ENCODE measurements around the gene COL25A1.
"Not testable (repeated sequence)": the region's sequence is repeated elsewhere in the genome, so short reads cannot be mapped to it uniquely, and the experiment has no call there.

The COL25A1 gene

DNA sequence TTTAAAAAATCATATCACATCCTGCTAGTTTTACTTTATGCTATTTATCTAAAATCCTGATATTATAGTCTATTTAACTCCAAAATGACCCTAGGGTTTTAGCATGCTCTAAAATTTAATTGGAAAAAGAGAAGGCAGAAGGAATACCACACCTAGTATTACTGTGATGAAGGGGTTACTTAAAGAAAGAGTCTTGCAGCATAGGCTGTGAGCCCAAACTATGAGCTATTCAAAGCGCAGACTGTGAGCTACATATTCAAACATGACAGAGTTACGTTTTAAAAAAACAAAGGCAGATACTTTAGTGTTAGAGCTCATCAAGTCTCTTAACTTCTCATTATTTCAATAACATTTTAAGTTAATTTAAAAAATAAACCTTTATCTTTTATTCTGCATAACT lies 291.9 kb downstream of the COL25A1 start:
- DNase-seq (ENCODE audit: low spot score), result no peak

DNA sequence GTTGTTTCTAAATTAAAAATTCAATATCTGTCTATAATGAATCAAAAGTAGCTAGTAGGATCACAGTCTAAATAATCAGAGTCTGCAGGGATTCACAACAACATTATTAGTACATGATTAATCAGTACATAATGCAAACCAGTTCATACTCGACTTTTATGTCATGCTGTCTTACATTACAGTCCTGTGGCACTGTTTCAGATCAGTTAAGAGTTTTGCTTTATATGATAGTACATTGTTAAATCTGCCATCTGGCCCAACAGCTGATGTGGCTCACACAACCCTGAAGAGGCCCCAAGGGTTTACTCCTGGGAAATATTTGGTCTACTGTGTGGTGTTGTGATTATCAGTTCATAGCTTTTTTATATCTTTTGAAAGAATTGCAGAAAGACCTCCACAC lies 292.5 kb downstream of the COL25A1 start:
- no peak for DNase-seq (ENCODE audit: low spot score)

DNA sequence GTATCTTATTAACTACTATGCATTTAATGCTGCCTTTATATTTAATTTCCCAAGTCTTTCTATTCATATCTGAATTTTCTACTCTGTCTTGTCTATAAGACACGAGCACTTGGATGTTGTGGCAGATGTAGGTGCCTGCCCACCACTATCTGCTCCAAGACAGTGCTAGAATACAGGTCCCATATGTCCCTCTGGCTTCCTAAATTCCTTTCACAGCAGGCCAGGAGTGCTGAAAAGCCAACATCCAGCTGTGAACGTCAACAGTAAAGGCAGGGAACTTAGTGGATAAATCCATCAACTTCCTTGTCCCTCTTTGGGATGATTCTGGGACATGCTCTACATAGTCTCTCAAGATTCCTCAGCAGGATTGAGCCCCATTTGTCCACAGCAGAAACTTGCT lies 294.5 kb downstream of the COL25A1 start:
- no peak for DNase-seq (ENCODE audit: low spot score)

DNA sequence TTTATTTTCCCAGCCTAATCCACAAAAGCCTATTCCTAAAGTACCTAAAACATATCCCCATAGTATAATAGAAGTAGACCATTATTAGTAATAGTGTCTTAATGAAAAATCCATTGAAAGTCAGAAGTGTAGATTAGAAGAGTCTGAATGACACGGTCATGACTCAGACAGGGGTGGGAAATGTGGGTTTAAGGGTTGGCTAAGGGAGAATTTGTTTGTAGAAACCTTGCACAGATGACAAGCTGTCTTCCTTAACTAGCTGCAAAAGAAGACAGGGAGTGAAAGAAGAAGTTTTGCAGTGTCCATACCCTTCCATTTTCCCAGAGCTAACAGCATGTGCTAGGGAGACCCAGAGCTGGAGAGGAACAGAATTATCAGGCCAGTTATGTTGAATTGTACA lies 296.9 kb downstream of the COL25A1 start:
- DNase-seq (ENCODE audit: low spot score), result no peak

DNA sequence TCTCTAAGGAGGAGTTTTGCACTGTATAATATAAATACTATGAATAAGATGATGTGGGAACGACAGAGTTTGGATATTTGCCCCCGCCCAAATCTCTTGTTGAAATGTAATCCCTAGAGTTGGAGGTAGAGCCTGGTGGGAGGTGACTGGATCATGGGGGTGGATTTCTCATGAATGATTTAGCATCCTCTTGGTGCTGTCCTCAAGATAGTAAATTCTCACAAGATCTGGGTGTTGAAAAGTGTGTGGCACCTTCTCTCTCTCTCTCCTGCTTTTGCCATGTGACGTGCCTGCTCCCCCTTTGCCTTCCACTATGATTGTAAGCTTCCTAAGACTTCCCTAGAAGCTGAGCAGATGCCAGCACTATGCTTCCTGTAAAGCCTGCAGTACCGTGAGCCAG lies 298.0 kb downstream of the COL25A1 start:
- DNase-seq (ENCODE audit: low spot score), result no peak

DNA sequence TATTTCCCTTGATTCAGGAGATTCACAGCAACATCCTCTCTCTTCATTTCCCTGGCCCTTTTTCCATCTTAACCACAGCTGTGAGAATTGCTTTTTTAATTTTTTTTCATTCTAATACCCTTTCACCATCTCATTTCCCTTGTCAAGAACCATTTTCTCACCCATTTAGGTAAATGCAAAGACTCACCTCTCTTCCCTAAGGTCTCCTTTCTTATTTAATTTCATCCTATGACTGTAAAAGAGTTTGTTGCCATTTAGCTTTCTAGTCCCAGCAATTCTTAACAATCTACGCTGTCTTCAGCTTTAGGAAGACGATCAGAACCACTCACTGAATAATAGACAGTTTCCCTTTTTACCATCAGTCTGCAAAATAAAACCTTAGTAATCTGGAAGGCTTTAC lies 298.5 kb downstream of the COL25A1 start:
- no peak for DNase-seq (ENCODE audit: low spot score)

DNA sequence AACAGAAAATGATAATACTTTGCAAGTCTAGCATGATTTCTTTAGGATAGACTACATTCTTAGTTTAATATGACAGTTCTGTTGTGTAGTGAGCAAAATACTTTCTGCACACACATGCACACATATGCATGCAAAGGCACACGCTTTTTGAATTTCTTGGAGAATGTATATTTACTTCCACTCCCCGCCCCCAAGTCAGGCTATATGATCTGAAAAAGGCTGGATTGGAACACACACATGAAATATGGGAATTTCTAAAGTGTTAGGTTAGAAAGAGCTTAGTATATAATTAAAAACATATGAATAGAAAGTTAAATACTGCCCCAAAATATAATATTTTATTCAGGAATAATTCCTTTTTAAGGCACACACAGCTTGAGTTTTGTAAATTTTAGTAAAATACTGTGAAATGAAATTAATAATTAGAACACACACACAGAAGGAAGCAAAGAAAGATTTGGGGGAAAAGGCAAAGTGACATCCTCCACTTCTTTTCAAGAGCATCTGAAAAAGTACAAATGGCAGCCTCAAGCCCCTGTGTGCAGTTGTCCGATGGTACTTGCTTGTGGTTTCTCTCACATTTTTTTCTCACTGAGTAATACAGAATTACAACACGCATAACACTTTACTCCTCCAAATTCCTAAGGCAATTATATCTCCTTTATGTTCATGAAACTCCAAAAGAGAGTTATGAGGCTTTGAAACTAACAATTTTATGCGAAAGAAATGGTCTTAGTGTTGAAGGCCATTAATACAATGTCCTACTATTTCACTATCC lies 310.7 kb downstream of the COL25A1 start:
- no peak for DNase-seq (ENCODE audit: low spot score)

DNA sequence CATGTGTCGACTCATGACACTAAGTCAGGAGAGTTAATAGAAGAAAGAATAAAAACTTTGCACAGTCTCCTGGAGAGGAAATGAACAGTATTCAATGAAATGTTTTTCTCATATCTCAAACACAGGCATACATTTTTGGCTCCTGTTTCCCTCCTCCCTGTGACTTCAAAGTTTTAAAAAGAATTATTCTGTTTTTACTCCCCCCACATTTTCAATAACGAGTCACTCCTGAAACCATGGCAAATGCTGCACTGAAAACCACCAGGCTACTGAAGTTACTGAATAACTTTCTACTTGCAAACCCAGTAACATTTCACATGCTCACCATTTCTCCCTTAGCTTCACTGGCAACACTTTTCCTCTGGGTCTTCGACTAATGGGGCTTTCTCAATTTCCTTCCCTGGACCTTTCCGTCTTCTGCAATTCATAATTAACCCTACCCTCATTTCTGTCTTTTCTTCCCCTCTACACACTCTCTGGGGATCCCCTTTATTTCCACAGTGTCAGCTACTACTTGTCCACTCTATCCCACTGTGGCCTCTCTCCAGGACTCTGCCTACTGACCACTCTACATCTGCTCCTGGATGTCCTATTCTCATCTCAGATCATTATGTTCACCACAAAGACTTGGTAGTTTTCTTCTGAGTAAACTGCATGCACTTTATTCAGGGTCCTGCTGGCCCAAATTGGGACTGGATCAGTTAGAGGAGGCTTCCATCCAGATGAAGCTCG lies 313.8 kb downstream of the COL25A1 start:
- DNase-seq (ENCODE audit: low spot score), result no peak

DNA sequence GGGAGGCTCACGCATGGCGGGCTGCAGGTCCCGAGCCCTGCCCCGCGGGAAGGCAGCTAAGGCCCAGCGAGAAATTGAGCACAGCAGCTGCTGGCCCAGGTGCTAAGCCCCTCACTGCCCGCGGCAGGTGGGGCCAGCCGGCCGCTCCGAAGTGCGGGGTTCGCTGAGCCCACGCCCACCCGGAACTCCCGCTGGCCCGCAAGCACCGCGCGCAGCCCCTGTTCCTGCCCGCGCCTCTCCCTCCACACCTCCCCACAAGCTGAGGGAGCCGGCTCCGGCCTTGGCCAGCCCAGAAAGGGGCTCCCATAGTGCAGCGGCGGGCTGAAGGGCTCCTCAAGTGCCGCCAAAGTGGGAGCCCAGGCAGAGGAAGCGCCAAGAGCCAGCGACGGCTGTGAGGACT lies 318.0 kb downstream of the COL25A1 start:
- DNase-seq (ENCODE audit: low spot score), result not testable (repeated sequence)

DNA sequence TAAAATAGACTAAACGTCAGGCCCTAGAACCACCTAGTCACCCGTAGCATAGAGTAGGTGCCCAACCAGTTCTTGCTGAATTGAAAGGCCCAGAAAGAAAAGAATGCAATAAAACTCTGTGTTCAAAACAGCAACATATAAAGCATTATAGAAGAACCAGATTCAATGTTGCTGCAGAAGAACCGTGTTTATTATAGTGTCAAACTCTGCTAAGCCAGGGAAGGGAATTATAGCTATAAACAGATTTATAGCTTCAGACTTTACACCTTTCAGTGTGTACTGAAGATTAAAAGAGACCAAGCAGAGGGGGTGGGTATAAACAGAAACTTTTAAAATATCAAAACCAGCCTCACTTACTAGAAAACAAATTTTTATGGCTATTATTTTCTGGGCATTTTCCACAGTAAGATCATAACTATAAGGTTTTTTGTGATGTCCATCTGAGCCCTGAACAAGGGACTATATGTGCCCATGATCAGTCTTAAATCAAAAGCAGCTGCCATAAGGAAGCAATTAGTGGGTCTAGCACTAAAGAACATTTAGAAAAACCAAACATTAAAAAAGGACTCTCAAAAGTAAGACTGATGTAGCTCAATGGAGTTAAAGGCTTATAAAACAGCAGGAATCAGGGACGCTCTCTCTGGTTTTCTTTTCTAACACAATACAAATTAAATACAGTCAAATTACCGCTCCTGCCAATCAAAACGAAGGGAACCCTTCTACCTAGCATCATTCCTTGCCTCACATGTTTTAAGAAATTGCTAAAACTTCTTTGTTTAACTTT lies 319.9 kb downstream of the COL25A1 start:
- DNase-seq (ENCODE audit: low spot score), result no peak

DNA sequence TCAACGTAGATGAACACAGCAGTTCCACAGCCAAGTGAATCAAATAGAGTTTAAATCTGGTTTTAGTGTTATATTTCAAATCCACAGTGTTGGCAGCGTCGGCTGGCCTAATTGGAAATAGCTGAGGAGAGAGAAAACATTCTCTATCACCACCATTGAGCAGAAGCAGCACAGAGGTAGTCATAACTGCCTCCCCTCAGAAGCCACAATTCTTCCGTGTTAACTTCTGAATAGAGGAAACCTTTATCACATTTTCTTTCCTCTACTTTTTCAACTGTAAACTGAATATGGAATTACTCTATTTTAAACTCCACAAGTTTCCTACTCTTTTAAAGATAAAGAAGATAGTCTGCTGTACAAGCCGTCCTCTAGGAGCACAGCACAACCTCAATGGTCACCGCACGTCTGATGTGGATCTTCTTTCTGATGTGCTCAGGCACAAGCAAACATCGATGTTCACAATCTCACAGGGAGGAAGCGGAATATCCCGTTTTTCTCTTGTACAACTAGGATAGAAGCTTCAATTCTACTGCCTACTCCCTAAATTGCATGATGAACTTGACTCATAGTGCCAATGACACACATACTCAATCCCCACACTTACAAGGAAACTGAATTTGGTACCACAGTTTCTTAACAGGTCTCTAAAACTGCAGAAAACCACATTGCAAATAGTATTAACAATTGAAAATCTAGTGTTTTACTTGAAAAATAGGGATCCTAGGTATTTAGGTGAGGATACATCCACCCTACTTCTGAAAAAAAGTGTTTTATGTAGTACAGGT lies 321.8 kb downstream of the COL25A1 start:
- no peak for DNase-seq (ENCODE audit: low spot score)

DNA sequence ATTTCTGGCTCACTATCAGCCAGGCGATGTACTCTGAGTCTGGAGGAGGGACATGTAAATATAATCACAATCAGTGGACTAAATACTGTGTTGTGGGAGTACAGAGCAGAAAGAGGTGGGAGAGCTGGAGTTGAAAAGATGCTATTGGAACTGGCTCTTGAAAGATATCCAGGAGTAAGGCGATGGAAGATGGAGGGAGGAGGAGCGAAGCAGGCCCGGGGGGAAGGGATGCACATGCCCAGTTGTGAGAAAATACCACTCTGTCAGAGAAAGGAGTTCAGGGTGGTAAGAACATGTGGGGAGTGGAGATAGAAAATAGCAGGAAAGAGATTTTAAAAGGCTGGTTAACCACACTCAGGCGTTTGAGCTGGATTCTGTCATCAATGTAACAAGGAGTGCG lies 322.7 kb downstream of the COL25A1 start:
- DNase-seq (ENCODE audit: low spot score), result no peak

DNA sequence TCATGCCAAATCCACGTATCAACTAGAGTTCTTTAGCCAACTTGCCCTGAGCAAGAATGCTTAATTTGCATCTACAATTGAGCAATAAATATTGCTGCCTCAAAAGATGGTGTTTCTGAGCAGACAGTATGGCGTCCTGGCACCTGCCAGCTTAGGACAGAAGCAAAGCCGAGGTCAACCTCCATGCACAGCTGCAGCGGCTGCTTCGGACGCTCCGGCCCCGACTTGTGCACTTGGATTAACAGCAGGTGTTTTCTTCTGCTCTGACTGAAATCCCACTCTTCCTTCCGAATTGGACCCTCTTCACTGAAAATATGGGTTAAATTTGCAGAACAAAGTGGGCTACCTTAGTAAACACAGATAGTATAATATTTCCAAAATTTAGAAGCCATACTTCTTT lies 324.4 kb downstream of the COL25A1 start:
- no peak for DNase-seq (ENCODE audit: low spot score)

DNA sequence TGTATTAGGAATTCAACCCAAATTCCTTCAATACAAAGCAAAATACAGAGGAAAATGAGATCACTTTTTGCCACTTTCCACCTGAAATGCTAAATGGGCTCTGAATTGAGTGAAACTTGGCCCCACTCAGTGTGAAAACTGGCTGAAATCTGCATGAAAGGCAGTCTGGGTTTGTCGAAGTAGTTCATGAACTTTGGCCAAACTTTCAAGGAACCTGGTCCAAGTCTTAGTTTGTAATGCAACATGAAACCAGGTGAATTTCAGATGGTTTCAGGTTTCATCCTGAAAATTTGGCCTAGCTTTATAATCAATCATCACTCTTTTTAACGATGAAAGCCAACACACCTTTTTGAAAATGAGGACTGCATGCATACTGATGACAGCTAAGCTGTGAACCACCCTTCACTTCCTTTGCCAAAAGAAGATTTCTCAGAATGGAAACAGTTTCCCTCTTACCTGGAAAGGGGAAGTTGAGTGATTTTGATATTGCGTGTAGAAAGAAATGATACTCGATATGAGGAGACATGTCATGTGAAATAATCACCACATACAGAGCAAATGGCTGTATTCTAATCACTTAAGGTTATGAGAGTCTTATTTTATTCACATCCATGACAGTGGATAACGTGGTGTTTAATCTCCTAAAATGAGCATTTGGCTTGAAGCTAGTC lies 329.7 kb downstream of the COL25A1 start:
- DNase-seq (ENCODE audit: low spot score), result no peak

DNA sequence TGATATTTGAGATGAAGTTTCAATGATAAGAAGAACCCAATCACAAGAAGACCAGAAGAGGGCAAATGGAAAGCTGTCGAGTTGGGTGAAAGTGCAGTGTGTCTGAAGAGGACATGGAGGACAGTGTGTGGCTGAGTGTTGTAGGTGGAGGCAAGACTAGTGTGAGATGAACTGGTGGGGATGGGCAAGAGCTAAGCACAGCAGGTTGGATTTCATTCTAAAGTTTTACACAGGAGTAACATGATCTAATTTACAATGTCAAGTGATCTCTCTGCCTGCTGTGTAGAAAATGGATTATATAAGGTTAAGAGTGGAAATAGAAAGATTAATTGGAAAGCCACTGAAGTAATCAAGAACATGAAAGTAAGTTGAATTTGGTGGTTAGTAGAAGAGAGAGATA lies 331.0 kb downstream of the COL25A1 start:
- DNase-seq (ENCODE audit: low spot score), result no peak

DNA sequence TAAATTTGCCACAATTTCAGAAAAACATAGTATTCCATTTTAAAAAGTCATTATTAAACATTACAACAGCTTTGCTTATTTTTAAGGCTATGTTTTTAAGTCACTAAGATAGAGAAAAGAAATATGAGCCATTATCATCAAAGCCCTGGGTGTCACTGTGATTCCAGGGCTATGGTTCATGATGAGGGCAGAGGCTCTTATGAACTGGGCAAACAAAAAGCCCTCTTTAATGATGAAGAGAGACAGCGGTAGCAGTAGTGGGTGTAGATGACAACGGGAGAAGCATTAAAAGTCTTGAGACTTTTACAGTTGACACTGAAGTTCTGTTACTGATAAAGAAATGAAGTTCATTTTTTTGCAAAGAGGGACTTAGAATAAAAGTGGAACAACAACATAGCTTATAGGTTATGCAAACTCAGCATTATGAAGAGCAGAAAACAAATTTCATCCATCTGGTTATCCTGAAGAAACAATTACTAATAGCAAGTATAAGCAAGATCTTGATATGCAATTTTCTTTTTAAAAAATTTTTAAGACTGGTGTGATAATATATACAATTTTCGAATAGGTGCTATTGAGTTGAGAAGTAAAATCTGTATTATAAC lies 336.9 kb downstream of the COL25A1 start:
- DNase-seq (ENCODE audit: low spot score), result no peak

DNA sequence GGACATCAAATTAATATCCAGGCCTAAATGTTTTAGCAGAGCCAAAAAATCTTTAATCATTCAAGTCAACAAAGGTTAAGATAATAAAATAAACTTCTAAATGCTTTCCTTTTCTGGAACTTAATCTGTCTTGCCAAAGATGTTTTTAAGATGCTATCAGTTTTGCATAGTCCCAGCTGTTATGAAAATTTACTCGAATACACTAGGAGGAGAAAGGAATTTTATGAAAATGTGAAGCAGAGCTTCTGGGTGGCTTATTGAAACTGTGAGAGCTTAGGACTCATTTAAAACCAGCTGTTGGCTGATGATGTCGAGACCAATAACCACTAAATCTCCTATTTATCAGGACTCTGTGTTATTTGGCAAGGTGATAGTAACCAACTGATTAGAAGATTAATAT lies 337.4 kb downstream of the COL25A1 start:
- no peak for DNase-seq (ENCODE audit: low spot score)

DNA sequence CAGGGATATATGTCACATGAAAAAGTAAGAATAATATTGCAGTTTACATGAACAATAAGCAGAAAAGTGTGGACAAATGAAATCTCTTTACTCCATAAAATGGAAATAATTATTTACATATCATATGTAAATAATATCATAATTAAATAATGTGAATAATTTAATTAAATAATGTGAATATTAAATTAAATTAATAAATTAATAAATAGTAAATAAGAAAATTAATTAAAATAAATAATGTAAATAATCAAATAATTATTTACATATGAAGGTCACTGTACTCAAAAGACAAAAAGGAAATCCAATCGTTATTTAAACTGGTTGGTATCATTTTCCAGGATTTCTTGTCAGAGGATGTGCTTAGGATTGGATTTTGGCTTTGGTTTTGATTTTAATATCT lies 338.5 kb downstream of the COL25A1 start:
- DNase-seq (ENCODE audit: low spot score), result no peak

DNA sequence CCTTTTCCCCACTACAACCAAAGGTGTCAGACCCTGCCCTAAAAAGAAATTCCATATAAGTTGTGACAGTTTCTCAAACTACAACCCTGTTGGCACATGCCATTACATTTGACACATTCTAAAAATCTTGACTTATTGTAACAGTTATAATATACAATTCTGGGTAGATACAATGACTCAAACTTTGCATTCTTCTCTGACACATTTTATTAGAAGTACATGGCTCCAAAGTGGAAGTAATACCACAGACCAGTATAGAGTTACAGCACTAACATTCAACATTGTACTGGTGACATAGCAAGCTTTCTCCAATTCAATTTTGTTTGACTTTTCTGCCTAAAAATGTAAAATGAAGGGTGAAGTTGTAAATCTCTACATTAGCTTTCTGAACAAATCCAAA lies 343.0 kb downstream of the COL25A1 start:
- no peak for DNase-seq (ENCODE audit: low spot score)

DNA sequence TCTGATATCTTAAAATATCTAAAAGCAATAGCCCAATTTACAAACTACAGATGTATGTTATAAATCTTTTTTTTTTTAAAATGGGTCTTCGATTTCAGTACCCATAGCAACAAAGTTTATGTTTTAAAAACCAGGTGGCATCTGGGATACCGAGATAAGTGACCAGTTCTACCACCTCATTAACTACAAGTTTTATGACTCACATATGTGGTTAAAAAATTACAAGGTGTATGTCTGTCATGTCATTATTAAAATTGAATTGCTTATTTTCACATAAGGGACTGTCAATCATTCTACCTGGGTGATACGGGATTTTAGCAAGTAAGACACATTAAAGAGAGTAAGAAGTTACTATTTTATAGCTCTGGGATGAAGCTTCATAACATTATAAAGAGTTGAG lies 347.6 kb downstream of the COL25A1 start:
- no peak for DNase-seq (ENCODE audit: low spot score)

DNA sequence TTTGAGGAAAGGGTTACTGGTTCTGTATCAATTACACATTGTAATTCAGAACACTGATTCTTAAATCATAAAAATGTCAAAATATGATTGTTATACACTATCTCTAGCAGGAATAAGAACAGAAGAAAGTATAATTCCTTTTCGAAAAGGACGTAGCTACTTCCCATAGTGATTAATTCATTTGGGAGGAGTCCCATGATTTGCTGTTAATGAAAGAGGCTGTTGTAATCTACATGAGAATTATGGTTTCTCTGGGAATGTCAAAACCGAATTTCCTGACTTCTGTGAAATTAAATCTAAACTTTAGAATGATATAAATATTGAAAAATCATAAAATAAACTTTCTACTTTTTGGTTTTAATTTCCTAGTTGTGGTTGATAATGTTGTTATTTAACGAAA lies 348.5 kb downstream of the COL25A1 start:
- DNase-seq (ENCODE audit: low spot score), result no peak
